Measurements from ENCODE around the gene NHS. TPM values are rescaled to one million over a fixed set of nuclear protein-coding genes. Genes with fewer than 3 reads are reported as not detected.

NHS gene
- total RNA-seq, 1 experiment from 2014 or later, result 5.7 TPM

GRCh38 chrX:17550011-17550410, 175.0 kb downstream of the NHS start:
- Histone ChIP-seq H3K27me3 (ENCODE audit: insufficient read depth, low read length) (no peaks in the 10 kb centered on the region), H3K79me2 (ENCODE audit: insufficient read depth, low read length) (no peaks in the 10 kb centered on the region), H3K27ac (ENCODE audit: low read depth, low read length) (no peak overlapping the region), H3K9ac (ENCODE audit: low read length) (no peak overlapping the region), H3K9me2 (ENCODE audit: insufficient read depth) (no peaks in the 10 kb centered on the region), H3K4me2 (ENCODE audit: low read length) (no peak overlapping the region), H3K9me3 (ENCODE audit: control insufficient read depth in 1 of 2, insufficient read depth in 1 of 2, low read depth in 1 of 2, low read length in 2 of 2) (no peaks in the 10 kb centered on the region), H3K4me1 (ENCODE audit: control insufficient read depth in 1 of 2, insufficient read depth in 2 of 2, low read length in 2 of 2) (peaks cover 24 to 31% of the 10 kb centered on the region in 2 experiments), H4K20me1 (ENCODE audit: insufficient read depth) (no peaks in the 10 kb centered on the region), H3K36me3 (ENCODE audit: control insufficient read depth in 1 of 2, insufficient read depth in 2 of 2, low read length in 2 of 2) (no peaks in the 10 kb centered on the region), H3K4me3 (replicated peaks in 1 of 2; ENCODE audit: low read depth in 1 of 2, low read length in 2 of 2) (no peak overlapping the region), H2AFZ (ENCODE audit: low read depth, low read length, poor library complexity, severe bottlenecking) (no peak overlapping the region)
- intact Hi-C loops (cut with micrococcal nuclease), result no loop called here
- BruUV-seq (replicated peaks), result no TSS peak
- POLR2A ChIA-PET, result no interaction called here
- ATAC-seq, result no peak
- TF ChIP-seq SRF (IDR thresholded peaks at IDR 0.05; ENCODE audit: low read depth), result no peak
- TF ChIP-seq RAD21 (IDR thresholded peaks at IDR 0.05; ENCODE audit: low read depth), result no peak
- TF ChIP-seq EZH2phosphoT487 (IDR thresholded peaks at IDR 0.05; ENCODE audit: borderline replicate concordance), result no peak
- no peak for TF ChIP-seq REST (IDR thresholded peaks at IDR 0.05; ENCODE audit: low read depth)
- TF ChIP-seq ZBTB33 (IDR thresholded peaks at IDR 0.05; ENCODE audit: extremely low read depth, insufficient replicate concordance, low read length), result no peak
- TF ChIP-seq ZNF274 (IDR thresholded peaks at IDR 0.05; ENCODE audit: low read depth, low read length), result no peak
- TF ChIP-seq CEBPB (IDR thresholded peaks at IDR 0.05; ENCODE audit: low read depth), result no peak
- TF ChIP-seq SIN3A (IDR thresholded peaks at IDR 0.05; ENCODE audit: low read depth), result no peak
- TF ChIP-seq SP1 (IDR thresholded peaks at IDR 0.05; ENCODE audit: low read depth), result no peak
- TF ChIP-seq ELF1 (IDR thresholded peaks at IDR 0.05; ENCODE audit: borderline replicate concordance, low read depth), result no peak
- no peak for TF ChIP-seq POLR2AphosphoS5 (IDR thresholded peaks at IDR 0.05; ENCODE audit: low read depth, low read length)
- no peak for TF ChIP-seq FOSL1 (IDR thresholded peaks at IDR 0.05; ENCODE audit: low read depth)
- TF ChIP-seq MAX (IDR thresholded peaks at IDR 0.05), result no peak
- TF ChIP-seq JUND (IDR thresholded peaks at IDR 0.05), result no peak
- TF ChIP-seq ATF3 (IDR thresholded peaks at IDR 0.05), result no peak
- no peak for TF ChIP-seq CTCF (IDR thresholded peaks at IDR 0.05 in 2 of 3, conservative IDR thresholded peaks at IDR 0.05 in 1 of 3; ENCODE audit: borderline replicate concordance in 1 of 3, insufficient read depth in 1 of 3, low read depth in 2 of 3, low read length in 2 of 3)
- no peak for TF ChIP-seq TCF7L2 (IDR thresholded peaks at IDR 0.05; ENCODE audit: borderline replicate concordance, extremely low read depth, insufficient read depth, insufficient read length)
- DNase-seq (ENCODE audit: low read depth, low spot score), result no peak
- RAD21 ChIA-PET (ENCODE audit: low non-redundant PET in 1 of 2, low total read pairs in 2 of 2, uncharacterized antibody in 2 of 2, unreplicated experiment in 2 of 2), result no interaction called here
- CTCF ChIA-PET, result no interaction called here
